HG03095 (cell line): ENCODE results near the gene FGF12.

Experiments
- ATAC-seq: cut with Tn5 transposase; IDR thresholded peaks from one replicate; pipeline ENCODE4 v1.9.1; 2021; ENCODE audit warnings: moderate library complexity; ENCODE audit not compliant: unreplicated experiment

Gene FGF12

GRCh38 chr3:192422321-192422996 lies 304.9 kb downstream of the FGF12 start:
- no peak for ATAC-seq

- ATAC-seq = no peak
Observed at GRCh38 chr3:192419312-192419711, 308.0 kb downstream of the FGF12 start.

DNA sequence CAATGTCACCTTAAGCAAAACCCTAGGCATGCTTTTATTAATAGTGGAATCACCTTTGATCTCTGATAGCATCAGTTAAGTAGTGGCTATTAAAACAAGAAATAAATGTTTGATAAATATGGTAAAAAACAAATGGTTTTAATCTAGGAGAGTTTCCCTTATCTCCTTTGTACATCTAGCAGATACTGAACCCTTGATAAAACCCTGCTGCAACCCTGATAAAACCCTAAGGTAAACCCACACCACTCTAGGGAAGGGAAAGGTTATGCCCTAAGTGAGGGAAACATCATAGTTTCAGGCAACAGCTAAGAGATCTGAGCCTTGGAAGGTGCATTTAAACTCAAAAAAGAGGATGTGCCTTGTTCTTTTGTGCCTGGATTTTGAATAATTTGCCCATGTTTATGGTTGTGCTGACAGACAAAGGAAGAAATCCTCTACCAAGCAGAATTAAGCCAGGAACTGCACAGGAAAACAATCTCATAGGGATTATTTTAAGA lies 309.7 kb downstream of the FGF12 start:
- no peak for ATAC-seq

DNA sequence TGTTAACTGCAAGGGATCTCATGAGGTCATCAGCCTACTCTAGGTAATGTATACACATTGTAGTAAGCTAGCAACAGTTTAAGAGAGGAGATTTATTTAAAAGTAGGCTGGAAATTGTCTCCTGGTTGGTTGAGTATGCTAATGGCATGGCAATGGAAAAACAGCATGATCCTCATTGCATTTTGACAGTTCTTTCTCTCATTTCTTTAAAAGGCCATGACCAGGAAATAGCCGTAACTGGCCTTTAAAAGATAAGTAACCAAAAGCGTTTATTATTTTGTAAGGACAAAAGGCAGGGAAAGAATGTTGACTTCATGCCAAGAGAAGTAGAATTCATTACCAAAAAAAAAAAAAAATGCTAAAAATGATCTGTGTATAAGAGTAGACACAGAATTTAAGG lies 310.3 kb downstream of the FGF12 start:
- ATAC-seq = no peak

DNA sequence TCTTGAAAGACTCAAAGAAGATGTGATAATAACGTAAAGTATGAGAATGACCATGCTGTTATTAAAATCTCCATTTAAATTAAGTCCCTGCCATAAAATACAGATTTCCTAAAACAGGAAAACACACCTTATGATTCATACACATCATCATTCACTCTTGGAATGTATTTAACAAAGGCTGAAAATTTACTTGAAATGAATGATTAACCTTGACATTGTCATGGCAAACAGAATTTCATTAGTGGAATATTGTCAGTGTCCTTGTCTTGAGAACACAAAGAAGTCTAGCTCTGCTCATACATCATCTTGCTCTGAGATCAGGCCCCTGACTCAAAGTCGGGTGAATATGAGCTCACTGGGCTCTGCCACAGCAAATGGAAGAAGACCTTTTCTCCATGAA lies 313.9 kb downstream of the FGF12 start:
- ATAC-seq = no peak

DNA sequence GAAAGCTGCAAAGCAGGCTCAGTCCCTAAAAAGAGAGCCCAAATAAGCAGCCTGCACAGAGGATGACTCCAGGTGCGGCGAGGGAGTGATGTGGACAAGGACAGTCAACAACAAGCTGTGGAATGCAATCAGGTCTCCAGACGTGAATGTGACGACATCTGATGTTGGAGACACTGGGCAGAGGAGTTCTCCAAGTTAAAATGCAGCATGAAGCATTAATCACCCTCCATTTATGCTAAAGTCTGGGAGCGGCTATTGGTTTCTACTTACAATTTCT lies 316.7 kb downstream of the FGF12 start:
- no peak for ATAC-seq

GRCh38 chr3:192409838-192410683 lies 317.3 kb downstream of the FGF12 start:
- ATAC-seq = no peak

DNA sequence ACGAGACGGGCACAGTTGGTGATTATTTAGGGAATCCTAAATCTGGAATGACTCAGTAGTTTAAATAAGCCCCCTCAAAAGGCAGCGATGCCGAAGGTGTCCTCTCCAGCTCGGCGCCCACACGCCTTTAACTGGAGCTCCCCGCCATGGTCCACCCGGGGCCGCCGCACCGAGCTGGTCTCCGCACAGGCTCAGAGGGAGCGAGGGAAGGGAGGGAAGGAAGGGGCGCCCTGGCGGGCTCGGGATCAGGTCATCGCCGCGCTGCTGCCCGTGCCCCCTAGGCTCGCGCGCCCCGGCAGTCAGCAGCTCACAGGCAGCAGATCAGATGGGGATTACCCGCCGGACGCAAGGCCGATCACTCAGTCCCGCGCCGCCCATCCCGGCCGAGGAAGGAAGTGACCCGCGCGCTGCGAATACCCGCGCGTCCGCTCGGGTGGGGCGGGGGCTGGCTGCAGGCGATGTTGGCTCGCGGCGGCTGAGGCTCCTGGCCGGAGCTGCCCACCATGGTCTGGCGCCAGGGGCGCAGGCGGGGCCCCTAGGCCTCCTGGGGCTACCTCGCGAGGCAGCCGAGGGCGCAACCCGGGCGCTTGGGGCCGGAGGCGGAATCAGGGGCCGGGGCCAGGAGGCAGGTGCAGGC lies 318.0 kb downstream of the FGF12 start:
- ATAC-seq = no peak

DNA sequence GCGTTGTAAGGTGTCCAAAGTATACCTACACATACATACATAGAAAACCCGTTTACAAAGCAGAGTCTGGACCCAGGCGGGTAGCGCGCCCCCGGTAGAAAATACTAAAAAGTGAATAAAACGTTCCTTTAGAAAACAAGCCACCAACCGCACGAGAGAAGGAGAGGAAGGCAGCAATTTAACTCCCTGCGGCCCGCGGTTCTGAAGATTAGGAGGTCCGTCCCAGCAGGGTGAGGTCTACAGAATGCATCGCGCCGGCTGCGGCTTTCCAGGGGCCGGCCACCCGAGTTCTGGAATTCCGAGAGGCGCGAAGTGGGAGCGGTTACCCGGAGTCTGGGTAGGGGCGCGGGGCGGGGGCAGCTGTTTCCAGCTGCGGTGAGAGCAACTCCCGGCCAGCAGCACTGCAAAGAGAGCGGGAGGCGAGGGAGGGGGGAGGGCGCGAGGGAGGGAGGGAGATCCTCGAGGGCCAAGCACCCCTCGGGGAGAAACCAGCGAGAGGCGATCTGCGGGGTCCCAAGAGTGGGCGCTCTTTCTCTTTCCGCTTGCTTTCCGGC lies 318.6 kb downstream of the FGF12 start:
- no peak for ATAC-seq

GRCh38 chr3:192408007-192408646 lies 319.2 kb downstream of the FGF12 start:
- ATAC-seq = no peak

GRCh38 chr3:192399767-192400166 lies 327.6 kb downstream of the FGF12 start:
- no peak for ATAC-seq

DNA sequence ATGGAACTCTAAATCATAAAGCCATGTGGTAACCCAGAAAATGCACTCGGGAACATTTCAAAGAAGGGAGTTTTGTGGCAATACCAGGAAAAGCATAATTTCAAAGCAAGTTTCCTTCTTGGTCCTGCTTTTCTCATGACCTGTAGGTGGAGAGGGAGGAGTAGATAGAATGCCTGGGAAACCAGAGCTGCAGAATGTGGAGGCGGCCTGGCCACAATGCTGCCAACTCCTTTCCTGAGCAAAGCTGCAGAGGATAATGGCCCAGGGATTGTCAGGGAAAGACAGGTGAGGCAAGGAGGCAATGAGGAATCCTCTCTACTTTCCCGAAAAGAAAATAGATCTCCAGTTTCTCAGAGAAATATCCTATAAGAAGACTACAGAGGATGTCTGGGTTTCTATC lies 330.3 kb downstream of the FGF12 start:
- ATAC-seq = no peak

GRCh38 chr3:192395506-192395905 lies 331.8 kb downstream of the FGF12 start:
- no peak for ATAC-seq

GRCh38 chr3:192392986-192393385 lies 334.4 kb downstream of the FGF12 start:
- ATAC-seq = no peak

- no peak for ATAC-seq
Observed at GRCh38 chr3:192382861-192383260, 344.5 kb downstream of the FGF12 start.

- ATAC-seq = no peak
Observed at GRCh38 chr3:192373586-192373985, 353.8 kb downstream of the FGF12 start.

DNA sequence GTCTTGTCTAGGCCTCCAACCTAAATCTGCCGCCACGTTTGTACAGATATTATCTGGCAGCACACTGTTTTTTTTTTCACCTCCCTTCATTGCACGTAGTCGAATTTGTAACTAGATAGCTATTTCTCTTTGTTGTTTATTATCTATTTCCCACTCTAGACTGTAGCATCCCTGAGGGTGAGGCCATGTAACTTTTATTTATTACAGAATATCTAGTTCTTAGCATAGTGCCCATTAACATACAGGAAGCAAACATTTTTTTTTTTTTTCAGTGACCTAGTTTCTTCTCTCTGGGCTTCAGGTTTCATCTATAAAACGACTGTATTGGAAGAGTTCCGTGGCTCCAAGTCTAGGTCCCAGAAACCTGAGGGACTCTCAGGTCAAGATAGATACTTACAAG lies 354.3 kb downstream of the FGF12 start:
- ATAC-seq = no peak

DNA sequence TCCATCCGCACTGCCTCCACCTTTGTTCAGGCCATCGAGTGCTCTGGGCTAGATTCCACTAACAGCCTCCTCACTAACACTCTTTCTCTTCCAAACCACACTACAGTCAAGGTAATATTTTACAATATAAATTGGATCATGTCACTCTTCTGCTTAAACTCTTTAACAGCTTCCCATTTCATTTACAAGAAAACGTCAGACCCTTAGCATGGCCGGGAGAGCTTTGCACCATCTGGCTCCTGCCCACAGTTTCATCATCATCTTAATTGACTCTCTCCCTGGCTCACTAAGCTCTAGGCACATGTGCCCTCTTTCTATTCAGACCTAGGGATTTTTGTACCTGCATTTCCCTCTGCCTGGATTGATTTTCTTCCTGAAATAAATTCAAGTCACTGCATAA lies 354.7 kb downstream of the FGF12 start:
- ATAC-seq = no peak

- ATAC-seq = no peak
Observed at GRCh38 chr3:192371870-192372400, 355.4 kb downstream of the FGF12 start.

DNA sequence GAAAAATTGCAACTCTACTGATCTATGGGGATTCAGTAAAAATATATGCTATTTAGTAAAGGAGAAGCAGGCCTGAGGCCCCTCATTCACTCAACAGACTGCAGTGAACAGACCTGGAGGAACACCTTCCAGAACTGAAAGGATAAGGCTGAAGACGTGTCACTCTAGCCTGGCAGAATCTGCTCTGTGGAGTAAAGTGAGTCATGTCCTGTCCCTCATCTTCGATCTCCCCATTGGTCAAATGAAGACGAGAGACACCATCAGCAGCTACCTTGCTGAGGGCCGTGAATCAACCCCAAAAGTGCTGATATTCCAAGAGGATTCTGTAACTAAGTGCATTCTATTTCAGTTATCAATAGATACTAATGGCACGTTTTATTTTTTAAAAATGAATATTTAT lies 359.7 kb downstream of the FGF12 start:
- no peak for ATAC-seq

- ATAC-seq = no peak
Observed at GRCh38 chr3:192366916-192367315, 360.4 kb downstream of the FGF12 start.
